Upper lobe of left lung (tissue), 4 donors: ENCODE measurements around the gene HHAT.

ENCODE experiments used
- EP300 ChIP-seq, 4 donors: sonication (generic); formaldehyde crosslinking; IDR thresholded peaks; one replicate each; pipeline ENCODE4 v1.5.1; 2017; ENCODE audit warnings: antibody characterized with exemption in 4 of 4, control low read depth in 2 of 4
- POLR2A ChIP-seq, 4 donors: fragments of 450-650 bp; IDR thresholded peaks; one replicate each; pipeline ENCODE4 v1.5.1; 2016 to 2017; ENCODE audit warnings: antibody characterized with exemption in 4 of 4, mild to moderate bottlenecking in 2 of 4
- POLR2AphosphoS5 ChIP-seq, 2 donors: sonication (generic); formaldehyde crosslinking; IDR thresholded peaks; one replicate each; pipeline ENCODE4 v1.5.1; 2017; ENCODE audit warnings: antibody characterized with exemption in 2 of 2
- TF ChIP-seq, protein P1 (sequence below), 6 experiments: fragments of 450-650 bp in 4 of 6; fragments of 200-600 bp in 2 of 6; sonication (generic) in 2 of 6; IDR thresholded peaks; one replicate each; pipeline ENCODE4 v1.5.1; 2016 to 2019; ENCODE audit warnings: antibody characterized with exemption in 6 of 6

- TF ChIP-seq, protein P1, sequence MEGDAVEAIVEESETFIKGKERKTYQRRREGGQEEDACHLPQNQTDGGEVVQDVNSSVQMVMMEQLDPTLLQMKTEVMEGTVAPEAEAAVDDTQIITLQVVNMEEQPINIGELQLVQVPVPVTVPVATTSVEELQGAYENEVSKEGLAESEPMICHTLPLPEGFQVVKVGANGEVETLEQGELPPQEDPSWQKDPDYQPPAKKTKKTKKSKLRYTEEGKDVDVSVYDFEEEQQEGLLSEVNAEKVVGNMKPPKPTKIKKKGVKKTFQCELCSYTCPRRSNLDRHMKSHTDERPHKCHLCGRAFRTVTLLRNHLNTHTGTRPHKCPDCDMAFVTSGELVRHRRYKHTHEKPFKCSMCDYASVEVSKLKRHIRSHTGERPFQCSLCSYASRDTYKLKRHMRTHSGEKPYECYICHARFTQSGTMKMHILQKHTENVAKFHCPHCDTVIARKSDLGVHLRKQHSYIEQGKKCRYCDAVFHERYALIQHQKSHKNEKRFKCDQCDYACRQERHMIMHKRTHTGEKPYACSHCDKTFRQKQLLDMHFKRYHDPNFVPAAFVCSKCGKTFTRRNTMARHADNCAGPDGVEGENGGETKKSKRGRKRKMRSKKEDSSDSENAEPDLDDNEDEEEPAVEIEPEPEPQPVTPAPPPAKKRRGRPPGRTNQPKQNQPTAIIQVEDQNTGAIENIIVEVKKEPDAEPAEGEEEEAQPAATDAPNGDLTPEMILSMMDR (IDR thresholded peaks at IDR 0.05) = no peak
- TF ChIP-seq POLR2AphosphoS5 (IDR thresholded peaks at IDR 0.05) (no peak), POLR2A (IDR thresholded peaks at IDR 0.05) (no peak), EP300 (IDR thresholded peaks at IDR 0.05) (no peak)
Measured at GRCh38 chr1:210669951-210670350, 341.2 kb downstream of the HHAT start.
